ENCODE measurements around the gene CHRD.
"Not testable (repeated sequence)": the region's sequence is repeated elsewhere in the genome, so short reads cannot be mapped to it uniquely, and the experiment has no call there.

Gene CHRD

DNA sequence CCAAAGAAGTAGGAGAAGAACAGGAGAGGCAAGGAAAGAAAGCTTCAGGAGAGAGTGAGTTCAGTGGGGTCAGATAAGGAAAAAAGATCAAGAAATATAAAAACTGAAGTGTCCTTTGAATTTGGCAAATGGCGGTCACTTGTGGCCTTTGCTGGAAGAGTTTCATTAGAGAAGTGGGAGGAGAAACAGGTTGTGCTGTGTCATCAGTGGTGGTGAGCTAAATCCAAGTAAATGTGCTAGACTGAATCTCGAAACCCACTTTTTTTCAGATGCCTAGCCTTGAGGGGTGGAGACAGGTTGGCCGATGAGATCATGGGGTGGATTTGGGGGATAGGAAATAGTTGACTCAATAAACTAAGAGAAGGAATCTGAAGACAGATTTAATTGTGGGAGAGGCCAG, 43.7 kb downstream of the CHRD start:
- no peak for DNase-seq (ENCODE audit: low read depth)

DNA sequence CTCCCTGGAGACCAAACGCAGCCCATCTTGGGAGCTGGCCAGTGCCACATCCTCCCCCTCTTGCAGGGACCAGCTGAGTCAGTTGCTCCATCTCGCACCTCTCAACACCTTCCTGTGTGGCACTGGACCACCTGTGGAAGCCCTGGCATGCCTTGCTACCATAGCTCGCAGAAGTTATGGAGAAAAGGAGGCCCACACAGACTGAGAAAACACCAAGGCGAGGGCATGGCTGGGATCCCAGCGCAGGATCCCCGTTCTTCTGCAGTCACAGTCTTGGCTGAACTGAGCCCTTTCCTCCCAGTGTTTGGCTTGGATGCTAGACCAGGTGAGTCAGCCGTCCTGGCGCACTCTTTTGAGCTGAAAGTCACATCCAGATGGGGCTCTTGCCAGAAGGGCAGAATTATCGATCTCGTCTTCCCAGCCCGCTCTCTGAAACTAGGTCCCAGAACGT, 46.9 kb downstream of the CHRD start:
- DNase-seq (ENCODE audit: low read depth) = no peak

DNA sequence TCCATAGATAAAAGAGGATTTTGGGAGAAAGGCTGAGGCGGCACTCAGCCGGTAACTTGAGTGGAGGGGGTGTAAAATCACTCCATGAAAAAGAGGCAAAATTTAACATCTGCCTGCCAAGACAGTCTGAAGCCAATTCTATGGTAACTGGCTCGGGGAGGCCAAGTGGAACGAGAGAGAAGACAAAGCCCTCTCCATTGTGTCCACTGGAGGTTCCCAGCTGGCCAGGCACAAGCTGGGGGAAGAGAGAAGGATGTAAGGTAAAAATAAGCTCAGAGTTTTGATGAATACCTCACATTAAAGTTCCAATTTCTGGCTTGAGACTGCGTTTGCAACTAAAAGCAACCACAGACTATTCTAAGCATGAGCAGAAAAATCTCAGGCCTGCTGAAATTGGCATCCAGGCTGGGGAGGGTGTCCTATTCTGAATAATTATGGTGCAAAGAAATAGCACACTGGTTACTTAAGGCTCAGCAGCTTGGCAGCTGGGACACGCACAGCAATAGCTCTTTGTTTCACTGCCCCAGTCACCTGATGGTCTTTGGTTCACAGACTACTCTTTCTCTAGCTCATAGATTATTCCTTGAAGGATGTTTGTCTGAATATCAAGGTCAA, 48.8 kb downstream of the CHRD start:
- DNase-seq (ENCODE audit: low read depth) = no peak

DNA sequence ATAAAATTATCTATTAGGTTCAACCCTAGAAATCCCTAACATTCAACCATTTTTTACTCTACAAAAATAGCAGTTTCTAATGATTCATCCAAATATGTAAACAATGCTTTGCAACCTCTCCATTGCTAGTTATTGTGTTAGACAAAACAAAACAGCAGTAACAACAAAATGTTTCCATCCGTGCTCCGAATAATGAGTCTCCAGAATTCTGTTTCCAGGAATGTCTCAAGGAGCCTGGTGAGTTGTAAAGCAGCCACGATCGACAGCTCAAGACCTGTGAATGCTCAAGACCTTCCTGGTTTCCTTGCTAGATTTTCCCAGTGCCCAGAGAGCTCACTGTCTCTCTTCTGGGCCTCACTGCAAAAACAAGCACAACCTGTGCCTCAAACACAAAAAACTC, 49.9 kb downstream of the CHRD start:
- no peak for DNase-seq (ENCODE audit: low read depth)

DNA sequence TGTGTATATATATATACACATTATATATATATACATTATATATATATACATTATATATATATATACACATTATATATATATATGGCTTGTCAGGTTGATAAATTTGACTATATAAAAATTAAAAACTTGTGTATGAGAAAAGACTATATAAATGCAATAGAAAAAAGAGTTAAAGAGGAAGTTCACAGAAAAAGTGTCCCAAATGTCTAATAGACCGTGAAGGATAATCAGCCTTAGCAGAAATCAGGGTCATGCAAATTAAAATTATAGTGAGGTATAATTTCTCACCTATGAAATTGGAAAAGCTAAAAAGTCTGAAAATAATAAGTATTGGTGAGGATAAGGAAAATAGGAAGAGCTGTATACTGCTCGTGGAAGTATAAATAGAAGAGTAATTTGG, 51.1 kb downstream of the CHRD start:
- DNase-seq (ENCODE audit: low read depth) = no peak

DNA sequence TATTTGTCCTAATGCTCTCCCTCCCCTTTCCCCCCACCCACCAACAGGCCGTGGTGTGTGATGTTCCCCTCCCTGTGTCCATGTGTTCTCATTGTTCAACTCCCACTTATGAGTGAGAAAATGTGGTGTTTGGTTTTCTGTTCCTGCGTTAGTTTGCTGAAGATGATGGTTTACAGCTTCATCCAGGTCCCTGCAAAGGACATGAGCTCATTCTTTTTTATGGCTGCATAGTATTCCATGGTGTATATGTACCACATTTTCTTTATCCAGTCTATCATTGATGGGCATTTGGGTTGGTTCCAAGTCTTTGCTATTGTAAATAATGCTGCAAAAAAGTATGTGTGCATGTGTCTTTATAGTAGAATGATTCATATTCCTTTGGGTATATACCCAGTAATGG, 53.3 kb downstream of the CHRD start:
- not testable (repeated sequence) for DNase-seq (ENCODE audit: low read depth)

DNA sequence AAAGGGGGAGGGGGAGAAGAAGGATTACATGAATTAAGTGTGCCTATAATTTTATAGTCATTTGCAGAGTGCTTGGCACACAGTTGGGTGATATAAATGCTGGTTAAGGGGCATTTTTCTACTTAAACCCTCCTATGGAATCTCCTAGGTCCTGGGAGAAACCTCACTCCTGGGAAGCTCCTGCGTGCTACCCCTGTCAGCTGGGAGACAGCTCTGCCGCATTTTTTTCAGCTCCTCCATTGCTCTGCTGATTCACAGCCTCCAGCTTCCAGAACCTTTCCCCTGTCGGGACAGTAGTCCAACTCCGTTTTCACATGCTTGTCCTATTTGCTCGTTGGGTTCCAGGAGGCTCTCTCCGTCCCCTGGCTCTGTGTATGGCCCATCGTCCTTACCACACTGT, 59.2 kb downstream of the CHRD start:
- no peak for DNase-seq (ENCODE audit: low read depth)
